Limb (tissue), 2 donors: ENCODE results near the gene ADCY7.
"Not testable (repeated sequence)": the region's sequence is repeated elsewhere in the genome, so short reads cannot be mapped to it uniquely, and the experiment has no call there.

ENCODE experiments used
- DNase-seq, 2 donors: peaks; one replicate each; pipeline ENCODE4 v3.0.0-alpha.2; 2016; ENCODE audit errors: extremely low spot score in 2 of 2

ADCY7 gene

GRCh38 chr16:50334106-50334975 is 68.0 kb downstream of the ADCY7 start:
- DNase-seq = no peak

- DNase-seq = no peak
These were observed 69.0 kb downstream of the ADCY7 start for GRCh38 chr16:50335196-50335958.

DNA sequence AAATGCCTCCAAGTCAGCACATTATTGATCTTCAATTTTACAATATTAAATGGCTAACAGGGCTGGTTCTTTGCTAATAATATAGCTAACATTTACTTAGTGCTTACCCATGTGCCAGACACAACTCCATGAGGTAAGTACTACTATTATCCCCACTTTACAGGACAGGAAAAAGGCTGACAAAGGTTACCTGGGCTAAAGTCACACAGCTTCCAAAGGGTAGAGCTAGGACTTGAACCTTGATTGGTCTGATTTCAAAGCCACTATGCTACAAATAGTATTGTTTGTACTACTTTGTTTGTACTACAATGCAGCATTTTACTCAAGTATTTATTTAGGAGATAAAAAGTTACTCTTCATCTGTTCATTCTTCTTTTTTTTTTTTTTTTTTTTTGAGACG is 70.5 kb downstream of the ADCY7 start:
- no peak for DNase-seq

DNA sequence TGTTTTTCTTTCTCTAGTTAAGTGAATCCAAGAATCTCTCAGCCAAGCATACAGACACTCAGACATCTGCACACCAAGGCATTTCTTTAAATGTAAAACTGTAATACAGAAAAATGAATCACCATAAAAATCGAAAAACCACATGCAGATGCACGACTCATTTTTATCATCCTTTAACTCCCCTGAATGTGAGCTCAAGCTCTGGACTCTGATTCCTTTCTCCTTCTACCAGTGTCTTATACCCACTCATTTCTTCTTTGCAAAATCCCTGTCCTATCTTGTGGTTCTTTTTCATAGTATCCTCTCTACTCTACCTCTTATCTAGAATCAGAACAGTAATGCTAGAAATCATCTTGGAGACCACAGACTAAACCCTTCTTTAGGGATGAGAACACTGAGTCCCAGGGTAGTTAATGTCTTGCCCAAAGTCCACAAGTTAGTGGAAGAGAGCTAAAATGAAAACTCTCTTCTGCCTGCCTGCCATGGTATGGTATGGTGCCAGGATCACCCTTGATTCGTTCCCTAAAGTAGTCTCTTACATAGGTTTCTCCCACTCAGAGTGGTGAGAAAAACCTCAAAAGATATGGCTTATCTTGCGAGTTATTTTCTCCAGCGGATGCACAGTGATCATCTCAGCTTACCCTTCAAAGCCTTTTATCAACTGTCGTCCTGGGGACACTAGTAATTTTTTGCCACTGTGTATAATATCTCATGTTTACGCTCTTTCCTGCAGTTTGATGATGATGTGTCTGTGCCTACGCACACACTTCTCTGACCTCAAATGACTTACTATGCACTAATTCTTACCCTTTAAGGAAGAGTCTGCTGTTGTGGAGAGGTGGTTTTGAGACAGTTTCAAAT is 72.2 kb downstream of the ADCY7 start:
- no peak for DNase-seq

DNA sequence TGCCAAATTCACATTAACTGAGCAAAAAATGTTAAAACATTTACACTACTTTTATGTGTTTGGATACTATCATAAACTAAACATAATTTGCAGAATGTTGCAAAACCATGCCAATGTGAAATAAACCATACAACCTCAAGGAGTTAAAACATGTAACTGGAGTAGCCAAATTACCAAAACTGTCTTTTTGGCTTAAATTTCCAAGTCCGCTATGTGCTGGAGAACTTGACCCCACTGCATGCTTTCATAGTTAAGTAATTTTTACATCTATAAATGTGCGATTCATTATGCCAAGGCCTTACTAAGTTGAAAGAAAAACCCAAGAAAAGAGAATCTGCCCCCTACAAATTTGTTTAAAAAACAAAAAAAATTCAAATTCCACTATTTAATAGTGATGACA is 74.2 kb downstream of the ADCY7 start:
- no peak for DNase-seq

- not testable (repeated sequence) for DNase-seq
These were observed 77.2 kb downstream of the ADCY7 start for GRCh38 chr16:50343566-50343965.

- not testable (repeated sequence) for DNase-seq
These were observed 78.9 kb downstream of the ADCY7 start for GRCh38 chr16:50345210-50345609.

DNA sequence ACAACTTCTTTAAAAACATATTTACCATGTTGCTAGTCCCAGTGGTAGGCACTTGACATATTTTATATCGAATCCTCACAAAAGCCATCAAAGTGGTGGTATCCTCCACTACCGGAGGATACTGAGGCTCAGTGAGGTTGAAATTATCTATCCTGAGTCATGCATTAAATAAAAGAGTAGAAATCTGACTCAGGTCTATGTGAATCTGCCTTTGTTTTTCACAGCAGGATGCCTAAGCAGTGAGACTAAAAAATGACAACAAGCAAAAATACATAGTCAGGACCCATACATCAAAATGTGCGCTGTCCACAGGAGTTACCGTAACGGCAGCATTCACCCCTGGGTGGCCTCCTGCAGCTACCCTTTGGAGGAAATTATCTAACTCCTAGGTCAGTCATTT is 84.8 kb downstream of the ADCY7 start:
- DNase-seq = no peak

DNA sequence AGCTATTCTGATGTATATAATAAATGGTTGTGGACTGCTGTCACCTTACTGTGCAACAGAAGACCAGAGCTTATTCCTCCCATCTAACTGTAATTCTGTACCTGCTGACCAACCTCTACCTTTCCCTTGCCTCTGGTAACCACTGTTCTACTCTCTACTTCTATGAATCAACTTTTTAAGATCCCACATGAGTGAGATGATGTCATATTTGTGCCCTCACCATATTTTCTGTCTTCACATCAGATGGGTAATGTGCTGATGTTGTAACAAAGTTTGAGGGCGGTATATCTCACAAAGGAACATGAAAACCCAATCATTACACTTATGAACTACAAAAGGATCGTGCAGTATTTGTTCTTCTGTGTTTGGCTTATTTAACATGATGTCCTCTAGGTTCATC is 85.6 kb downstream of the ADCY7 start:
- DNase-seq = no peak

DNA sequence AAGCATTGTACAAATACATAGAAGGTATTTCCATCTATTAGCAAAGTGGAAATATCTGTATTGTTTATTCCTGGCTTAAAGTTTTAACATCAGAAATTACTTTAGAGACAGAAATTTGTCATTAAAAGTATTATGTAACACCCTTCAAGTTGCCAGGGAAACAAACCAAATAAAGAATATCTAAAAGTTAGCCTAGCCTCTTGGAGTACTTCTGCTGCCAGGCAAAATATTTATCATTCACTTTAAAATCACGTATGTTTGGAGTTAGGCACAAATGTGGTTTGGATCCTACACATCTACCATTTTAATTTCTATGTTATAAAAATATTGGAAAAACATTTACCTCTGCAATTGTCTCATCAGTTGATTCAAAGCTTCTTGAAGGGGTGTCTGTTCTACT is 87.7 kb downstream of the ADCY7 start:
- DNase-seq = no peak

DNA sequence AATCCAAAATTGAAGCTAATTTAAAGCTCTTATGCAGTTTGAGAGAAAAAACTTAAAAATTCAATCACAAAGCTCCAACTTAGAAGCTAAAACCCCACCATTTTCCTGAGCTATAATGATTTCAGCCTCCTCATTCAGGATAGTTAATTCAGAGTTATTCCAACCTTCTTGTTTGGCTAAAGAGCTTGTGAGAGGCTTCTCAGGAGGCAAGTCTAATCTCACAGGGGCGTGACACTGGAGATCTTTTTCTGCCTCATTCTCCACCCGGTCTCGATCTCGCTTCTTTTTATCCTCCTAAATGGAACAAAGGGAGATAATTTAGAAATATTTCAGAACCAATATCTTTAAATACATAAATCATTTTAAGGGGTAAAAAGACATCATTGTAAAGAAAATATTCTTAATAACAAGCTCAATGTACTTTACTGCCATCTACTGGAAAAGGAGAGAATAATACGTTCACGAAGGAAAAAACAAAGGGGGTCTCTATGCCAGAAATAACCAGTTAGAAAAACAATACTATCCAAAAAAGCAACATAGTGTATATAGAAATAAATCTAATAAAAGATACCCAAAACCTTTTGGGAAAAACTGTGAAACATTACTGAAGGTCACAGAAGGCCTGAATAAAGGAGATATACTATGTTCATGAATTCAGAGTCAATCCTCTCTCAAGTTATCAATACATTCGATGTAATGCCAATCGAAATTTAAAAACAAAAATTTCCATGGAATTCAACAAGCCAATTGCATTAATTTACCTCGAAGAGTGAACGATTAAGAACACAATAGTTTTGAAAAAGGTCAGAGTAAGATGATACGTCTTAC is 88.5 kb downstream of the ADCY7 start:
- DNase-seq = peak in 1 of 2 donors; percentile 54

DNA sequence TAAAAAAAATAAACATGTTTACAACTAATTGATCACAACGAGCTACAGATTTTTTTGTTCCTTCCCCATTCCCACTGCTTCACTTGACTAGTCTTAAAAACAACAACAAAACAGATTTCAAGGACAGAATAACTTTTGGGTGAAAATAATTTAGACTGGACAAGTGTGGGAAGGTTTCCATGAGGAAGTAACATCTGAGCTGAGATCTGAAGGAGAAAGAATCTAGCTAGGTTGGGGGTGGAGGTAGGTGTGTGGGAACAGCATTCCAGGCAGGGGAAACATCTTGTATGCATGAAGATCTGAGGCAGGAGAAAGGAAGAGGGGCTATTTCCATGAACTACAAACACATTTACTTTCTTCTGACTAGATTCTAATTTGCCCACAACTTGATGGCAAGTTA is 93.3 kb downstream of the ADCY7 start:
- no peak for DNase-seq

DNA sequence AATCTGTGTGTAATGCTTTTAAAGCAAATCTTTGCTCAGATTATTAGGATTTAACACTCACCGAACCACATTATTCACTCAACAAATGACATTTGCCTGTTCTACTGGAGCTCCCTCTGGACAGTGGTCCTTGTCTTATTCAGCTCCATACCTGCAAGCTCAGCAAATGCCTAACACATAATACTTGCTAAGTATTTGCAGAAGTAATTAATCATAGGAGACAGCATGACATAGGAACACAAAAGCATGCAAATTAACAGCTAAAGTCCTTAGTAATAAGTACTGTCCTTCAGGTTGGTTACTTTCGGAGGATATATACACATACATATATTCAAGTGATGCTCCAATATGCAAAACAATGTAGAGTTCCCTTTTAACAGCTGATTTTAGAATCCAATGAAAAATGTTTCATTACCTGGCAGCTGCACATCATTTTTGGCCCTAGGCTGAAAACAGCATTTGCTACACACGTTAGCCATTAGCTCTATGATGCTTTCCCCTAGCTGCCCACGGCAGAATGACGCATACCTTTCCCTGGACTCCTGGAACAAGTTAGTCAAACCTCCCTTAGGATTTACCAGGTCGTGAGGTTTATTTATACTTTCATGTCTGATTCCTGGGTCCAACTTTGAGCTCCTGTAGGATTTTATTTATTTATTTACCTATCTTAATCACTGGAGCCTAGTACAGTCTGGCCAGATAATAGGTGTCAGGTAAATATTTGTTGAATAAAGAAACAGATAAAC is 93.9 kb downstream of the ADCY7 start:
- DNase-seq = no peak

GRCh38 chr16:50360779-50361178 is 94.4 kb downstream of the ADCY7 start:
- DNase-seq = no peak

DNA sequence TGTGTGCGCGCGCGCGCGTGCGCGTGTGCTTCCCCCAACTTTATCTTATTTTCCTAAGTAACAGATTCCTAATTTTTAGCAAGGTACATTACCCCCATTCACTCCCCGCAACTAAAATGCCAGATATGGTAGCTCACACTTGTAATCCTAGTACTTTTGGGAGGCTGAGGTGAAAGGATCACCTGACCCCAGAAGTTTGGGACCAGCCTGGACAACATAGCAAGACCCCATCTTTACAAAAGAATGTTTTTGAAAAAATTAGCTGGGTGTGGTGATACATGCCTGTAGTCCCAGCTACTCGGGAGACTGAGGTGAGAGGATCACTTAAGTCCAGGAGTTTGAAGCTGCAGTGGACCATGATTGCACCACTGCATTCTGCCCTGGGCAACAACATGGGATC is 97.3 kb downstream of the ADCY7 start:
- DNase-seq = no peak

GRCh38 chr16:50365791-50366575 is 99.6 kb downstream of the ADCY7 start:
- DNase-seq = no peak
